H1 (cell line): ENCODE measurements around the gene CELF2. TPM values are rescaled to one million over a fixed set of nuclear protein-coding genes. Genes with fewer than 3 reads are reported as not detected.

Experiments used
- CTCF ChIA-PET: fragments of 300-600 bp; sonication (Branson Sonifier 250); formaldehyde crosslinking; loops from one replicate; lab custom pipeline; 2021; ENCODE audit not compliant: partially characterized antibody; lab: Charles Lee
- POLR2A ChIA-PET: fragments of 300-600 bp; sonication (Branson Sonifier 250); formaldehyde crosslinking; loops from one replicate; lab custom pipeline; 2021; ENCODE audit warnings: inconsistent platforms; ENCODE audit not compliant: partially characterized antibody; lab: Charles Lee
- DNase-seq, 2 experiments: peaks; one replicate each; pipeline versions ENCODE4 v3.0.0 to v3.0.0-alpha.2; 2010 to 2022; ENCODE audit warnings: low spot score in 2 of 2, low read depth in 1 of 2, mixed read lengths in 1 of 2
- FAIRE-seq: peaks from 2 replicates; lab custom pipeline; 2011; peaks lifted over from hg19 to GRCh38; lab: Jason Lieb, UNC
- H2AFZ ChIP-seq: 2 replicates; pipeline ENCODE4 v1.8.1; 2012; ENCODE audit warnings: low read length, inconsistent platforms
- H2AK5ac ChIP-seq: 2 replicates; pipeline ENCODE4 v1.6.1; 2013; ENCODE audit warnings: low read depth, low read length
- H2BK120ac ChIP-seq: replicated peaks from 2 replicates; pipeline ENCODE3; 2013; ENCODE audit warnings: low read depth, low read length, inconsistent platforms
- H2BK12ac ChIP-seq: 2 replicates; pipeline ENCODE4 v1.6.1; 2013; ENCODE audit warnings: low read depth, low read length
- H2BK15ac ChIP-seq: 2 replicates; pipeline ENCODE4 v1.6.1; 2013; ENCODE audit warnings: low read length
- H2BK20ac ChIP-seq: 2 replicates; pipeline ENCODE4 v1.6.1; 2013; ENCODE audit warnings: low read length
- H2BK5ac ChIP-seq: 2 replicates; pipeline ENCODE4 v1.6.1; 2013; ENCODE audit warnings: low read depth, low read length
- H3K14ac ChIP-seq: 2 replicates; pipeline ENCODE4 v1.6.1; 2013; ENCODE audit warnings: inconsistent platforms; ENCODE audit not compliant: insufficient read length
- H3K18ac ChIP-seq: 2 replicates; pipeline ENCODE4 v1.6.1; 2013; ENCODE audit warnings: low read length; ENCODE audit errors: extremely low read depth
- H3K23ac ChIP-seq: 2 replicates; pipeline ENCODE4 v1.6.1; 2013; ENCODE audit warnings: inconsistent platforms; ENCODE audit not compliant: insufficient read length
- H3K23me2 ChIP-seq: 2 replicates; pipeline ENCODE4 v1.6.1; 2013; ENCODE audit warnings: low read depth, low read length
- H3K27ac ChIP-seq: 2 replicates; pipeline ENCODE4 v1.6.1; 2011; ENCODE audit warnings: low read depth, low read length, inconsistent platforms
- H3K27me3 ChIP-seq, 4 experiments: replicated peaks in 1 of 4; 1 replicate in 1 of 4; 2 replicates in 3 of 4; pipeline versions ENCODE4 v1.6.1 to v1.8.1; 2011 to 2013; ENCODE audit warnings: low read length in 3 of 4, mild to moderate bottlenecking in 3 of 4, inconsistent platforms in 2 of 4, mixed read lengths in 2 of 4, moderate library complexity in 1 of 4; ENCODE audit not compliant: control insufficient read depth in 3 of 4, insufficient read depth in 3 of 4; ENCODE audit errors: extremely low read depth in 1 of 4
- H3K36me3 ChIP-seq, 4 experiments: 2 replicates each; pipeline versions ENCODE4 v1.6.1 to v1.8.1; 2011 to 2013; ENCODE audit warnings: mild to moderate bottlenecking in 4 of 4, low read length in 3 of 4, moderate library complexity in 2 of 4, control low read depth in 1 of 4, inconsistent platforms in 1 of 4; ENCODE audit not compliant: insufficient read depth in 4 of 4, control insufficient read depth in 2 of 4
- H3K4ac ChIP-seq: replicated peaks from 2 replicates; pipeline ENCODE3; 2013; ENCODE audit warnings: low read length, low read depth, mixed read lengths, inconsistent platforms; ENCODE audit not compliant: insufficient read length
- H3K4me1 ChIP-seq, 4 experiments: replicated peaks in 1 of 4; 1 replicate in 1 of 4; 2 replicates in 3 of 4; pipeline versions ENCODE4 v1.6.1 to v1.8.1; 2011 to 2013; ENCODE audit warnings: low read length in 3 of 4, inconsistent platforms in 2 of 4, mixed read lengths in 1 of 4; ENCODE audit not compliant: insufficient read depth in 4 of 4, control insufficient read depth in 3 of 4
- H3K4me2 ChIP-seq, 2 experiments: 2 replicates each; pipeline versions ENCODE4 v1.6.1 to v1.8.1; 2011 to 2013; ENCODE audit warnings: low read depth in 2 of 2, low read length in 2 of 2, control low read depth in 1 of 2, inconsistent platforms in 1 of 2, mild to moderate bottlenecking in 1 of 2; ENCODE audit not compliant: insufficient read depth in 1 of 2
- H3K4me3 ChIP-seq, 4 experiments: fragments of 200-600, 300-600 bp in 1 of 4; sonication (generic), shearing (Covaris generic), sonication (Bioruptor Twin) in 1 of 4; 2 replicates each; pipeline versions ENCODE4 v1.5.1 to v1.8.1; 2011 to 2016; ENCODE audit warnings: low read length in 4 of 4, low read depth in 3 of 4, control low read depth in 2 of 4, inconsistent platforms in 2 of 4, mild to moderate bottlenecking in 2 of 4, mixed read lengths in 1 of 4, moderate library complexity in 1 of 4; ENCODE audit not compliant: insufficient read depth in 2 of 4; ENCODE audit errors: extremely low read depth in 1 of 4
- H3K56ac ChIP-seq: replicated peaks from 2 replicates; pipeline ENCODE3; 2013; ENCODE audit warnings: low read depth, mild to moderate bottlenecking, mixed read lengths, low read length, inconsistent platforms; ENCODE audit not compliant: insufficient read length
- H3K79me1 ChIP-seq: 2 replicates; pipeline ENCODE4 v1.6.1; 2013; ENCODE audit warnings: low read depth, low read length, control low read depth
- H3K79me2 ChIP-seq, 2 experiments: 2 replicates each; pipeline versions ENCODE4 v1.6.1 to v1.8.1; 2012 to 2013; ENCODE audit warnings: low read length in 2 of 2, mild to moderate bottlenecking in 2 of 2, inconsistent platforms in 1 of 2; ENCODE audit not compliant: insufficient read depth in 2 of 2, control insufficient read depth in 1 of 2
- H3K9ac ChIP-seq, 4 experiments: replicated peaks in 1 of 4; 1 replicate in 1 of 4; 2 replicates in 3 of 4; pipeline versions ENCODE4 v1.6.1 to v1.8.1; 2011 to 2013; ENCODE audit warnings: low read depth in 3 of 4, low read length in 3 of 4, control low read depth in 2 of 4, mild to moderate bottlenecking in 2 of 4, moderate library complexity in 2 of 4, inconsistent platforms in 1 of 4; ENCODE audit errors: extremely low read depth in 1 of 4
- H3K9me3 ChIP-seq, 2 experiments: 2 replicates each; pipeline versions ENCODE4 v1.6.1 to v1.8.1; 2012 to 2013; ENCODE audit warnings: mild to moderate bottlenecking in 2 of 2, moderate library complexity in 2 of 2, control low read depth in 1 of 2, inconsistent platforms in 1 of 2, low read depth in 1 of 2, low read length in 1 of 2, mixed read lengths in 1 of 2; ENCODE audit not compliant: insufficient read depth in 2 of 2
- H4K20me1 ChIP-seq, 2 experiments: replicated peaks in 1 of 2; 2 replicates each; pipeline versions ENCODE3 to v1.8.1; 2011 to 2013; ENCODE audit warnings: inconsistent platforms in 2 of 2, low read length in 2 of 2, mild to moderate bottlenecking in 1 of 2; ENCODE audit not compliant: insufficient read depth in 2 of 2, control insufficient read depth in 1 of 2
- H4K5ac ChIP-seq: 2 replicates; pipeline ENCODE4 v1.6.1; 2013; ENCODE audit warnings: low read length, low read depth, mixed read lengths, inconsistent platforms; ENCODE audit not compliant: insufficient read length
- H4K8ac ChIP-seq: 2 replicates; pipeline ENCODE4 v1.8.0; 2013; ENCODE audit warnings: mild to moderate bottlenecking, moderate library complexity, low read length, inconsistent platforms; ENCODE audit not compliant: insufficient read depth; ENCODE audit errors: extremely low read depth
- H4K91ac ChIP-seq: replicated peaks from 2 replicates; pipeline ENCODE3; 2013; ENCODE audit warnings: low read length, mixed read lengths, inconsistent platforms; ENCODE audit not compliant: insufficient read length
- BCL11A ChIP-seq, 2 experiments: IDR thresholded peaks; one replicate each; pipeline ENCODE4 v1.6.1; 2011; ENCODE audit warnings: low read depth in 2 of 2, low read length in 2 of 2, mild to moderate bottlenecking in 2 of 2
- CBX8 ChIP-seq: fragments of 300-800, 300-1000 bp; sonication (generic); IDR thresholded peaks from 2 replicates; pipeline ENCODE4 v1.7.1; 2016; ENCODE audit warnings: low read depth, low read length, borderline replicate concordance
- CTBP2 ChIP-seq: IDR thresholded peaks from 2 replicates; pipeline ENCODE4 v1.7.0; 2011; ENCODE audit warnings: borderline replicate concordance, mild to moderate bottlenecking, moderate library complexity, mixed read lengths, low read length; ENCODE audit not compliant: insufficient read depth, insufficient read length
- FOSL1 ChIP-seq: IDR thresholded peaks from 2 replicates; pipeline ENCODE4 v1.6.1; 2011; ENCODE audit warnings: mild to moderate bottlenecking, low read depth, low read length, moderate library complexity; ENCODE audit not compliant: insufficient read depth
- JUN ChIP-seq: IDR thresholded peaks from 2 replicates; pipeline ENCODE4 v1.6.1; 2011; ENCODE audit warnings: low read depth, mild to moderate bottlenecking, improper control_type of control experiment, low read length
- KDM5A ChIP-seq: fragments of 200-600 bp; IDR thresholded peaks from 2 replicates; pipeline ENCODE4 v1.7.1; 2012; ENCODE audit warnings: mild to moderate bottlenecking, low read length, inconsistent platforms, mixed read lengths
- POLR2AphosphoS5 ChIP-seq: IDR thresholded peaks from 2 replicates; pipeline ENCODE4 v1.6.1; 2011; ENCODE audit warnings: low read depth, low read length
- POU5F1 ChIP-seq: IDR thresholded peaks from 2 replicates; pipeline ENCODE4 v1.6.1; 2011; ENCODE audit warnings: low read depth, mild to moderate bottlenecking, low read length, moderate library complexity
- RNF2 ChIP-seq: fragments of 200-900, 300-1000 bp; sonication (generic); IDR thresholded peaks from 2 replicates; pipeline ENCODE4 v1.7.1; 2016; ENCODE audit warnings: borderline replicate concordance, low read depth, mild to moderate bottlenecking, antibody characterized with exemption, low read length; ENCODE audit not compliant: poor library complexity, severe bottlenecking; ENCODE audit errors: missing control alignments
- RXRA ChIP-seq: IDR thresholded peaks from 2 replicates; pipeline ENCODE4 v1.6.1; 2011; ENCODE audit warnings: low read depth, mild to moderate bottlenecking, low read length, moderate library complexity; ENCODE audit not compliant: insufficient read depth
- SIX5 ChIP-seq: IDR thresholded peaks from 2 replicates; pipeline ENCODE4 v1.6.1; 2011; ENCODE audit warnings: mild to moderate bottlenecking, low read depth, low read length
- TAF1 ChIP-seq: IDR thresholded peaks from 2 replicates; pipeline ENCODE4 v1.6.1; 2011; ENCODE audit warnings: mild to moderate bottlenecking, low read depth, low read length
- ZNF274 ChIP-seq: IDR thresholded peaks from 2 replicates; pipeline ENCODE4 v1.7.0; 2012; ENCODE audit warnings: low read length, borderline replicate concordance; ENCODE audit errors: extremely low read depth
- WGBS, 2 experiments: shearing (Covaris generic) in 1 of 2; methylation state at CpG; one replicate each; pipeline versions ENCODE4 v1.1.6 to v1.1.7; 2013 to 2015; ENCODE audit warnings: low lambda C conversion rate in 2 of 2, mixed read lengths in 2 of 2, inconsistent platforms in 1 of 2, low coverage in 1 of 2, missing lambda C conversion rate in 1 of 2; ENCODE audit not compliant: insufficient replicate concordance in 2 of 2, insufficient coverage in 1 of 2, insufficient read length in 1 of 2; ENCODE audit errors: extremely low coverage in 1 of 2, missing lambda C conversion rate in 1 of 2; 5-methylcytosine and 5-hydroxymethylcytosine counted together
- polyA plus RNA-seq, 7 experiments: library from polyadenylated mRNA; depleted of rRNA in 3 of 7; stranded (reverse) in 5 of 7; unstranded in 2 of 7; fragments of >200 nt in 5 of 7; fragments of 200-250 nt in 2 of 7; gene quantifications; 1 replicate in 5 of 7; 2 replicates in 1 of 7; 4 replicates in 1 of 7; pipeline versions ENCODE4 v1.2.1 to v1.2.3, GENCODE V29; 2011 to 2013; ENCODE audit warnings: missing spikeins in 2 of 7, mixed read lengths in 2 of 7
- total RNA-seq: library from RNA; stranded (reverse); fragmentation: NEBNext Ultra II Directional; extraction: Animal tissue kit (Norgen Biotek cat#: 25700); gene quantifications from 2 replicates; pipeline ENCODE4 v1.2.1, GENCODE V29; 2021

CELF2 gene
- total and polyA plus RNA-seq, 2 of the 8 experiments (the other 6 are each of a cell fraction or from before 2014, with no cell fraction given) = 18.3 to 22.7 TPM

- no peaks in the 10 kb centered on the region for H3K27me3 ChIP-seq
- no peak overlapping the region for H2AFZ ChIP-seq
- H4K20me1 ChIP-seq = no peaks in the 10 kb centered on the region
- no peak overlapping the region for H2BK12ac ChIP-seq
- H3K4ac ChIP-seq = no peak overlapping the region
- H3K79me1 ChIP-seq = no peaks in the 10 kb centered on the region
- CTCF ChIA-PET = no interaction called here
- H3K9me3 ChIP-seq = no peaks in the 10 kb centered on the region; a peak in 1 of 4 replicates
- H2BK15ac ChIP-seq = no peak overlapping the region
- no peak overlapping the region for H3K27ac ChIP-seq
- H3K56ac ChIP-seq = no peak overlapping the region
- H3K79me2 ChIP-seq = no peaks in the 10 kb centered on the region
- no peak overlapping the region for H2AK5ac ChIP-seq
- H3K36me3 ChIP-seq = no peaks in the 10 kb centered on the region
- H2BK120ac ChIP-seq = no peak overlapping the region
- H3K23ac ChIP-seq = no peak overlapping the region
- POLR2A ChIA-PET = no interaction called here
- WGBS, 2 experiments = 88% methylated on average over 13 of the region's 13 CpGs; no CpG with 5 or more reads in 1 of the 2 experiments
- FAIRE-seq (no peak), DNase-seq (no peak)
- no peak overlapping the region for H3K18ac ChIP-seq
- H3K9ac ChIP-seq = no peak overlapping the region
- H2BK20ac ChIP-seq = no peak overlapping the region
- H3K4me3 ChIP-seq = no peak overlapping the region
- no peak overlapping the region for H4K8ac ChIP-seq
- H4K5ac ChIP-seq = no peak overlapping the region
- H3K4me2 ChIP-seq = no peak overlapping the region
- no peak overlapping the region for H2BK5ac ChIP-seq
- H3K23me2 ChIP-seq = no peaks in the 10 kb centered on the region
- H3K14ac ChIP-seq = no peak overlapping the region
- H3K4me1 ChIP-seq = no peaks in the 10 kb centered on the region
- H4K91ac ChIP-seq = no peak overlapping the region
- TF ChIP-seq ZNF274 (no peak), POU5F1 (no peak), CBX8 (no peak), RXRA (no peak), FOSL1 (no peak), TAF1 (no peak), SIX5 (no peak), KDM5A (no peak), POLR2AphosphoS5 (no peak), JUN (no peak), CTBP2 (no peak), RNF2 (no peak), BCL11A (IDR thresholded peaks at IDR 0.05; ENCODE audit: low read depth in 2 of 2, low read length in 2 of 2) (no peak)
Observed at GRCh38 chr10:11009471-11010308, 8.0 kb upstream of the CELF2 start.
